Measurements from ENCODE around the gene STX18.

The STX18 gene

GRCh38 chr4:4385729-4386295 is 156.0 kb downstream of the STX18 start:
- DNase-seq (ENCODE audit: low read depth), result no peak
- peak overlapping the region; percentile 39 for H3K4me3 ChIP-seq (ENCODE audit: low read depth, low read length)
- in situ Hi-C loops (cut with HindIII; ENCODE audit: low sequenced_read_pairs), result no loop called here

GRCh38 chr4:4384837-4385236 is 157.0 kb downstream of the STX18 start:
- TF ChIP-seq CTCF (IDR thresholded peaks at IDR 0.05; ENCODE audit: low read depth, low read length, missing control alignments), result peak; percentile 20
- no peak for DNase-seq (ENCODE audit: low read depth)
- in situ Hi-C loops (cut with HindIII; ENCODE audit: low sequenced_read_pairs), result loop anchor here (5.0 kb wide), 1 partner anchor 37 kb away; no protein-coding TSS in a partner anchor
- H3K4me3 ChIP-seq (ENCODE audit: low read depth, low read length), result no peak overlapping the region

More at GRCh38 chr4:4385729-4386295, 156.0 kb downstream of the STX18 start:
- no peak for TF ChIP-seq CTCF (IDR thresholded peaks at IDR 0.05; ENCODE audit: low read depth, low read length, missing control alignments)

- in situ Hi-C loops (cut with HindIII; ENCODE audit: low sequenced_read_pairs), result loop anchor here (5.0 kb wide), 1 partner anchor 39 kb away; no protein-coding TSS in a partner anchor
- H3K4me3 ChIP-seq (ENCODE audit: low read depth, low read length), result no peak overlapping the region
- DNase-seq (ENCODE audit: low read depth), result no peak
- no peak for TF ChIP-seq CTCF (IDR thresholded peaks at IDR 0.05; ENCODE audit: low read depth, low read length, missing control alignments)
Observed at GRCh38 chr4:4383085-4383484, 158.8 kb downstream of the STX18 start.

GRCh38 chr4:4379540-4380087 is 162.2 kb downstream of the STX18 start:
- H3K4me3 ChIP-seq (ENCODE audit: low read depth, low read length), result no peak overlapping the region
- in situ Hi-C loops (cut with HindIII; ENCODE audit: low sequenced_read_pairs), result loop anchor here (5.0 kb wide), 1 partner anchor 43 kb away; no protein-coding TSS in a partner anchor
- TF ChIP-seq CTCF (IDR thresholded peaks at IDR 0.05; ENCODE audit: low read depth, low read length, missing control alignments), result peak; percentile 8
- no peak for DNase-seq (ENCODE audit: low read depth)

- DNase-seq (ENCODE audit: low read depth), result no peak
- TF ChIP-seq CTCF (IDR thresholded peaks at IDR 0.05; ENCODE audit: low read depth, low read length, missing control alignments), result no peak
- H3K4me3 ChIP-seq (ENCODE audit: low read depth, low read length), result no peak overlapping the region
- in situ Hi-C loops (cut with HindIII; ENCODE audit: low sequenced_read_pairs), result no loop called here
Observed at GRCh38 chr4:4377732-4378460, 164.0 kb downstream of the STX18 start.

- no peak for DNase-seq (ENCODE audit: low read depth)
- in situ Hi-C loops (cut with HindIII; ENCODE audit: low sequenced_read_pairs), result no loop called here
- TF ChIP-seq CTCF (IDR thresholded peaks at IDR 0.05; ENCODE audit: low read depth, low read length, missing control alignments), result no peak
- no peak overlapping the region for H3K4me3 ChIP-seq (ENCODE audit: low read depth, low read length)
Observed at GRCh38 chr4:4377191-4377590, 164.7 kb downstream of the STX18 start.

All from astrocyte of the cerebellum (primary cell).